ACC112 (cell line): ENCODE data around the gene SMAP1.

Experiments
- H2AFZ ChIP-seq: fragments of 200-600 bp; sonication (generic); one replicate; pipeline ENCODE4 v1.6.0; 2017; ENCODE audit warnings: antibody characterized with exemption, low read length; ENCODE audit not compliant: unreplicated experiment
- H3K27ac ChIP-seq: fragments of 200-600 bp; sonication (generic); 2 replicates; pipeline ENCODE4 v1.5.1; 2014; ENCODE audit warnings: low read depth, mild to moderate bottlenecking, antibody characterized with exemption, low read length, moderate library complexity
- H3K27me3 ChIP-seq: fragments of 200-600 bp; sonication (generic); 2 replicates; pipeline ENCODE4 v1.6.1; 2014; ENCODE audit warnings: mild to moderate bottlenecking, antibody characterized with exemption, low read length, moderate library complexity, mixed read lengths; ENCODE audit not compliant: insufficient read depth
- H3K36me3 ChIP-seq: fragments of 200-600 bp; sonication (generic); 2 replicates; pipeline ENCODE4 v1.6.1; 2016; ENCODE audit warnings: mild to moderate bottlenecking, antibody characterized with exemption, low read length, moderate library complexity, mixed read lengths; ENCODE audit not compliant: insufficient read depth
- H3K4me1 ChIP-seq: fragments of 200-600 bp; sonication (generic); one replicate; pipeline ENCODE4 v1.6.1; 2016; ENCODE audit warnings: low read length, mixed read lengths; ENCODE audit not compliant: insufficient read depth, unreplicated experiment, control insufficient read depth
- H3K4me3 ChIP-seq: fragments of 200-600 bp; sonication (generic); 2 replicates; pipeline ENCODE4 v1.5.1; 2014; ENCODE audit warnings: mild to moderate bottlenecking, low read depth, low read length
- H3K79me2 ChIP-seq: fragments of 200-600 bp; sonication (generic); one replicate; pipeline ENCODE4 v1.6.0; 2016; ENCODE audit warnings: low read length; ENCODE audit not compliant: control insufficient read depth, unreplicated experiment, insufficient read depth

The SMAP1 gene

DNA sequence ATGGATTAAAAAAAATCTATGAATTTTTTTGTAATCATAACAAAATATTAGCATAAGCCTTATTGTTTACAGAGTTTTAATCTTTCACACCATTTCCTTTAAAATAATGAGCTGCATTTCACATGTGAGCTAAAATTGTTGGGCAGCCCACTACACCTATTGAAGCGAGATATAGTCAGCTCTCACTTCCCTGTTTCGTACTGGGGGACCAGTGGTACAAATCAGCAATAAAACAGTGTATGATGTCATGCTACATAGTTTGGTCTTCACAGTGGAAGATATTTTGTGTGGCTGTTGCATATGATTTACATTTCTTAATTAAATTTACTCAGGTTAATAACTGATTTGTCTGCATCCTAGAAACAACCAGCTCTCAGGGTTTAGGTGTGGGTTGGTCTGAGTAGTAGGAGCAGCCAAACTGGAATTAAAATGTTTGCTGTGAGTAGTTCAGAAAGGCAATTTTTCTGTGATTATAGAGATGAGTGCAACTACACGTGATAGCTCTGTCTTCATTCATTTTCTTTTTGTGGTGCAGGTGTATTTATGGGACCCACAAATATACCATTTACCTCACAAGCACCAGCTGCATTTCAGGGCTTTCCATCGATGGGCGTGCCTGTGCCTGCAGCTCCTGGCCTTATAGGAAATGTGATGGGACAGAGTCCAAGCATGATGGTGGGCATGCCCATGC, 189.8 kb downstream of the SMAP1 start:
- no peaks in the 10 kb centered on the region for H3K27me3 ChIP-seq
- H2AFZ ChIP-seq, result no peak overlapping the region
- no peaks in the 10 kb centered on the region for H3K4me1 ChIP-seq
- H3K36me3 ChIP-seq, result no peaks in the 10 kb centered on the region
- no peaks in the 10 kb centered on the region for H3K79me2 ChIP-seq
- H3K4me3 ChIP-seq, result no peak overlapping the region
- H3K27ac ChIP-seq, result no peak overlapping the region

DNA sequence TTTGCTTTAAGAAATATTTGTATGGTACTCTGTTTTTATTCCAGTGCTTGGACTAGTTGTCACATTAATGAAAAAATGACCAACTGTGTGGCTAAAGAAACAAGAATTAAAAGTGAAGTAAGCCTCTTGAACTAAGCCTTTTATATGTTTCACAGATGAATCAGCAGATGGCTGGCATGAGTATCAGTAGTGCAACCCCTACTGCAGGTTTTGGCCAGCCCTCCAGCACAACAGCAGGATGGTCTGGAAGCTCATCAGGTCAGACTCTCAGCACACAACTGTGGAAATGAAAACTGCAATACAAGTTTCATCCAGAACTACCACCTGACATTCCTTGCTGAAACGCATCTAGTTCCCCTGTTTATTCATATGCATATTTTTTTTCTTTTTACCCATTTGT, 192.4 kb downstream of the SMAP1 start:
- no peak overlapping the region for H3K4me3 ChIP-seq
- H3K36me3 ChIP-seq, result no peaks in the 10 kb centered on the region
- H2AFZ ChIP-seq, result no peak overlapping the region
- H3K4me1 ChIP-seq, result no peaks in the 10 kb centered on the region
- no peaks in the 10 kb centered on the region for H3K27me3 ChIP-seq
- no peak overlapping the region for H3K27ac ChIP-seq
- no peaks in the 10 kb centered on the region for H3K79me2 ChIP-seq

DNA sequence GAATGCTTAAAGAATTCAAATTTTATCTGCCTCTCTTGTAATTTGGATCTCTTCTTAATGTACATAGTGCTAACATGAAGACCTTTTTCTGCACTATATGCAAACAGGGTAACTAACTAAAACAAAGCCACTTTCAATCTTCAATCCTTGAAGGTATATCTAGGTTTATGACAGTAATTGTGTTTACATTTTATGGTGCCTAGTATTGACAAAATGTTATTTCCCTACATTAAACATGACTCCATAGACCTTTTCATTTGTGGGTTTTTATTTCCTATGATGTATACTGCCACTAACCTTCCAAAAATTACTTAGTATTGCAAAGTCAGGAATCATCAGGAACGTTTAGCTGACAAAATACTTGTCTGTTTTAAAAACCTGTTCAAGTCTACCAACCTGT, 193.2 kb downstream of the SMAP1 start:
- no peak overlapping the region for H3K27ac ChIP-seq
- no peaks in the 10 kb centered on the region for H3K27me3 ChIP-seq
- no peak overlapping the region for H2AFZ ChIP-seq
- H3K4me1 ChIP-seq, result no peaks in the 10 kb centered on the region
- no peak overlapping the region for H3K4me3 ChIP-seq
- H3K79me2 ChIP-seq, result no peaks in the 10 kb centered on the region
- H3K36me3 ChIP-seq, result no peaks in the 10 kb centered on the region

DNA sequence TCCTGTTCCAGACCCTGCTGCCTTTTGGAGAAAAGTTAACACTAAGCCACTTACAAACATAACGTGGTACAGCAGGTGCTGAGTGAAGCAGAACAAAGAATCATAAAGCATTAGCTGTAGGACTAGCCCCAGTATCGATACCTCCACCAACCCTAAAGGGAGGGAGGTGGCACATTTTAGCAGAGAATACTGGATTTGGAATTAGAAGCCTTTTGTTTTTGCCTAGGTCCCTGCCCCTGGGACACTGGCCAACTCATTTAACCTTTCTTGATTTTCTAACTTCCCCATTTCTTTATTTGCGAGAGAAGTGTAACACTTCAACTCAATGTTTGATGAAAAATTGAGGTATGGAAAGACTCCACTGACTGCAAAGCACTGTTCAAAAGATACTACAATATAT, 195.7 kb downstream of the SMAP1 start:
- no peak overlapping the region for H2AFZ ChIP-seq
- H3K4me3 ChIP-seq, result no peak overlapping the region
- no peaks in the 10 kb centered on the region for H3K4me1 ChIP-seq
- H3K36me3 ChIP-seq, result no peaks in the 10 kb centered on the region
- H3K27ac ChIP-seq, result no peak overlapping the region
- 0 out of 2 replicates have a peak, but pooled peaks cover 1% of the 10 kb centered on the region for H3K27me3 ChIP-seq
- H3K79me2 ChIP-seq, result no peaks in the 10 kb centered on the region

DNA sequence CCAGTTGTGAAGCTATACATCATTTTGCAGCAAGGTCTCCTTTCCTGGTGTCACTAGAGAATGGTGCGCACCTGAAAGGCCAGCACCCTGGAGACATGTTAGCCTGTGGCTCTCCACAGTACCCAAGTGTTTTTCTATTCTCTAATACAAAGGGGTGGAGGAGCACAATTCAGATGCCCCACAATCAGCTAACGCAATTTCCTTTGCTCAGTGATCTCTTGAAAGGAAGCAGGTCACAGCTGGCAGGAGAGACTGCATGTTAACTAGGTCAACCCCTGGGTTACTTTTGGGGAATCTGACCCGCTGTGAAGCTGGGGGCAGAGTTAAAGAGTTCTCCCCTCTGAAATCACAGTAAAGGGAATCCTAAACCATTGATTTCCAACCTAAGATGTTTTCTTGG, 196.7 kb downstream of the SMAP1 start:
- no peak overlapping the region for H2AFZ ChIP-seq
- H3K4me3 ChIP-seq, result no peak overlapping the region
- no peaks in the 10 kb centered on the region for H3K36me3 ChIP-seq
- no peak overlapping the region for H3K27ac ChIP-seq
- no peaks in the 10 kb centered on the region for H3K79me2 ChIP-seq
- 0 out of 2 replicates have a peak, but pooled peaks cover 3% of the 10 kb centered on the region for H3K27me3 ChIP-seq
- H3K4me1 ChIP-seq, result no peaks in the 10 kb centered on the region

DNA sequence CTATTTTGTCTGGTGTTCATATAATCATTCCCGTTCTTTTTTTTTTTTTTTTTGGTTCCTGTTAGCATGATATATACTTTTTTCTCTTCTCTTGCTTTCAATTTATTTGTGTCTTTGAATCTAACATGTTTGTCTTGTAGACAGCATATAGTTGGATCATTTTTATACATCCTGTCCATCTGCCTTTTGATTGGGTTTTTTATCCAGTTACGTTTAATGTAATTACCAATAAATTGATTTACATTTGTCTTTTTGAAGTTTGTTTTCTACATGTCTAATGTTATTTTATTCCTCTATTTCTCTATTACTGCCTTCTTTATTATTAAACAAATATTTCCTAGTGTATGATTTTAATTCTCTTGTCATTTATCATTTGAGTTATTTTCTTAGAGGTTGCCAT, 204.8 kb downstream of the SMAP1 start:
- Histone ChIP-seq H2AFZ (no peak overlapping the region), H3K79me2 (no peaks in the 10 kb centered on the region), H3K27me3 (peaks cover 35% of the 10 kb centered on the region), H3K4me1 (no peaks in the 10 kb centered on the region), H3K36me3 (no peaks in the 10 kb centered on the region), H3K4me3 (no peak overlapping the region), H3K27ac (no peak overlapping the region)

DNA sequence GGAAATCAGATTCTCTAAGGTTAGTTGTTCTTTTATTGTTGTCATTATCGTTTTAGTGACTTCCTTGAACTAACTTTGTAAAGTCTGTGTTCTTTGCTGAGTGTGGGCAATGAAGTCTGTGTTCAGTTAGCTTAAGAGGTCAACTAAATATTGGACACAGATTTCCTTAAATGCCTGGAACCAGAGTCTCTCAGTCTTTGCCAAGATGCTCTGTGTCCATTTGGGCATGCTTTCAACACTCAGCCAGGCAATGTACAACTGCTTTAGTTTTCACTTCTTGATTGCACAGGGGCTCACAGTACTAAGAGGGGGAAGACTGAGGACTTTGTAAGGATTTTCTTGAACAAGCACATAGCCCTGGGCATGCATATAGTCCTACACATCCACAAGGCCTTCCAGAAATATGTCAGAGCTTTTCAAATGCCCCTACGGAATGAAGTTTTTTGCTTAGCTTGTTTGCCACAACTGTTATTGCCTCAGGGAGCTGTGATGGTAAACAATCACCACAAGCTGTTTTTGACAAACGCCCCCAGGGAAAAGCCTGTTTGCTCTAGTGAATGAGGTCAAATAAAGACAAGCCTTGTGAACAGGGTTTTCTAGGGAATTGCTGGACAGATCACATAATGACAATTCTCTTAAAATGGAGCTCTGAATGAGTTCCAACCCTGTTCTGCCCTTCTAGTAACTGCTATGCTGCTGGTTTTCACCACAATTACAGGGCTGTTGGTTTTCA, 206.7 kb downstream of the SMAP1 start:
- Histone ChIP-seq H2AFZ (no peak overlapping the region), H3K36me3 (no peaks in the 10 kb centered on the region), H3K4me1 (no peaks in the 10 kb centered on the region), H3K4me3 (no peak overlapping the region), H3K27ac (no peak overlapping the region), H3K27me3 (peaks cover 41% of the 10 kb centered on the region), H3K79me2 (no peaks in the 10 kb centered on the region)

DNA sequence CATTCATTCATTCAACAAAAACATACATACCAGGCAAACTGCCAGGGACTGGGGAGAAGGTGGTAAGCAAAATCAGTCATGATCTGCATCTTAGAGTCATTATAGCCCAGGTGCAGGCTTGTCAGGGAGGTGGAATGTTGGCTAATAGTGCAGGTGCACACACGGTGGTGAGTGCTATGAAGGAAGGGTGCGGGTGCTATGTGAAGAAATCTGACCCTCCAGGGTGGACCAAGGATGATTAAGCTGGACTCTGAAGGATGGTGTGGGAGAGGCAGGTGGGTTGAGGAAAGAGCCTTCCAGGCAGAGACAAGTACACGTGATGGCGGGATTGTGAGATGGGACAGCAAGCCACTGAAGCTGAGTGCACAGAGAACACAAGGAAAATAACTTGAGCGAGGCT, 211.8 kb downstream of the SMAP1 start:
- no peak overlapping the region for H3K27ac ChIP-seq
- no peaks in the 10 kb centered on the region for H3K4me1 ChIP-seq
- no peaks in the 10 kb centered on the region for H3K79me2 ChIP-seq
- H3K36me3 ChIP-seq, result no peaks in the 10 kb centered on the region
- H3K4me3 ChIP-seq, result no peak overlapping the region
- no peak overlapping the region for H2AFZ ChIP-seq
- peaks cover 48% of the 10 kb centered on the region for H3K27me3 ChIP-seq

DNA sequence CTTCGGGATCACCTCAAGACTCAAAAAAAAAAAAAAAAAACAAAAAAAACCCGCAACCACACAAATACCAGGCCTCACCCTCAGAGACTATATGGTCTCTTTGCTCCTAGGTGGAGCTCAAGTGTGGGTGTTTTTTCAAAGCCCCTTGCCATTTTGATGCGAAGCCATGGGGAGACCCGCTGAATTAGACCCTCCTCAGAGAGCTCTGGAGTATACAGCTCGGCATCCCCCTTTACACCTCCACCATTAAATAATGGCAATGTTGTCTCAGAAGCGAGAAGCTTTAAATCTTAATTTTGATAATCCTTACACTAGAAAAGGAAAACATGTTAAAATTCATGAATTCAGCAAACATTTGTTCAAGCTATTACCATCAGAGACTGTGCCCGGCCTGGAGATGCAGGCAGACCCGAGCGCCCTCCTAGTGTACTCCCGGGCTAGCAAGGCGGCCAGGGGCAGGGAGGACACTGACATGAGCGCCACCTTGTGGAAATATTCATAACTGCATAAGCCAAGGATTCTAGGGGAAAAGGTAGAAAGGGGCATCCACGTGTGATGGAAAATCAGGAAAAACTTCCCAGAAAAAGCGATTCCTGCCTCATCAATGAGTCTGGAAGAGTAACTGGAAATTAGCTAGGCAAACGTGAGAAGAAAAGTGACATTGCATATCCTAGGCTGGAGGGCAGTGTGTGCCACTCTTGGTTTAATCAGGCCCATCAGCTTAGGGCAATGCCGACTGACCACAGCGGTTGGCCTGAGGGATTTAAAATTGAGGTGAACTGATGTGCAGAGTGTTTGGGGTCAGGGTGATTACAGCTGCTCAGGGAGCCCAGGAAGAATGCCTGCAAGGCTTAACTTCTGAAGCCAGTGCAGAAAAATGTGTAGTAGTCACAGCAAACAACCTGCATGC, 216.6 kb downstream of the SMAP1 start:
- Histone ChIP-seq H3K4me3 (no peak overlapping the region), H3K36me3 (no peaks in the 10 kb centered on the region), H3K27ac (no peak overlapping the region), H3K79me2 (no peaks in the 10 kb centered on the region), H3K4me1 (no peaks in the 10 kb centered on the region), H3K27me3 (peaks cover 22% of the 10 kb centered on the region), H2AFZ (no peak overlapping the region)

DNA sequence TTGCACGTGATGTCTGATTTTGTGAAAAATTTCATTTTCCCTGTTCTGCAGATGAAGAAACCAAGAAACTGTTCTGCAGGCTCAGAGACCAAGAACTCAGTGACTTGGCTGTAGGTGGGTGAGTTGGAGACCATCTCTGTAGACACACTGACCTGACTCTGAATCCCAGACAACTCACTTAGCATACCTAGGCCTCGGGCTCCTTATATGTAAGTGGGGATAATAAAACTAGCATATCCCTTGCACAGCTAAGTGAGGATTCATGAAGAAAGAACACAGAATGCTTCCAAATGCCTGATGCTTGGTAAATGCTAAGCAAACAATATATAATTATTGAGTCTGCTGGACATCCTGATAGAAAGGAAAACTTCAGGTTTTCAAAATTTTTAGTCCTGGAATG, 218.4 kb downstream of the SMAP1 start:
- Histone ChIP-seq H2AFZ (no peak overlapping the region), H3K79me2 (no peaks in the 10 kb centered on the region), H3K4me1 (no peaks in the 10 kb centered on the region), H3K36me3 (no peaks in the 10 kb centered on the region), H3K4me3 (no peak overlapping the region), H3K27ac (no peak overlapping the region), H3K27me3 (peaks cover 24% of the 10 kb centered on the region)
